Measurements from ENCODE around the gene DOLPP1.
"Not testable (repeated sequence)": the region's sequence is repeated elsewhere in the genome, so short reads cannot be mapped to it uniquely, and the experiment has no call there.

Gene DOLPP1

DNA sequence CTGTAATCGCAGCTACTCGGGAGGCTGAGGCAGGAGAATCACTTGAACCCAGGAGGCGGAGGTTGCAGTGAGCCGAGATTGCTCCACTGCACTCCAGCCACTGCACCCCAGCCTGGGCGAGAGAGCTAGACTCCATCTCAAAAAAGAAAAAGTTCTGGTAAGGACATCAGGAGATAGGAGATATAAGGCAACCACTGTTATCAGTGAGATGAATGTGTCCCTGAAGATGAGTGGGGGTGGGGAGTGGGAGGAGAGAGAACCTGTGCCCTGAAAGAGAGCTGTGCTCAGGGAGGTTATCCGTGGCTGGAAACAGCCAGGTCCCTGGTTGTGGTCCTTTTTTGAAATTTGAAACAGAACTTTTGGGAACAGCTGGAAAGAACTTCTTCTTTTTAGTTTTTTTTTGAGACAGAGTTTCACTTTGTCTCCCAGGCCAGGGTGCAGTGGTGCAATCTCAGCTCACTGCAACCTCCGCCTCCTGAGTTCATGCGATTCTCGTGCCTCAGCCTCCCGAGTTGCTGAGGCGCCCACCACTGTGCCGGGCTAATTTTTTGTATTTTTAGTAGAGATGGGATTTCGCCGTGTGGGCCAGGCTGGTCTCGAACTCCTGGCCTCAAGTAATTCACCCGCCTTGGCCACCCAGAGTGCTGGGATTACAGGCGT lies 32.9 kb downstream of the DOLPP1 start:
- no peak for DNase-seq

DNA sequence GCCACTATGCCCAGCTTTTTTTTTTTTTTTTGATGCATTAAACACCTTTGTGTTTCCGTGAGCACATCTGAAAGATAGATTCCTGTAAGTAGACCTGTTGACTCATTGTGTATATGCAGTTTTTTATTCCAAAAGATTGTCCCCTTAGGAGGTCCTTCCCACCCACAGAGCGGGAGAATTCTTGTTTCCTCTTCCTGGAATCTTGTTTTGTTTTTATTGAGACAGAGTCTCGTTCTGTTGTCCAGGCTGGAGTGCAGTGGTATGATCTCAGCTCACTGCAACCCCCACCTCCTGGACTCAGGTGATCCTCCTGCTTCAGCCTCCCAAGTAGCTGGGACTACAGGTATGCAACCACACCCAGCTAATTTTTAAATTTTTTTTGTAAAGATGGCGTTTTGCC lies 37.9 kb downstream of the DOLPP1 start:
- no peak for DNase-seq

DNA sequence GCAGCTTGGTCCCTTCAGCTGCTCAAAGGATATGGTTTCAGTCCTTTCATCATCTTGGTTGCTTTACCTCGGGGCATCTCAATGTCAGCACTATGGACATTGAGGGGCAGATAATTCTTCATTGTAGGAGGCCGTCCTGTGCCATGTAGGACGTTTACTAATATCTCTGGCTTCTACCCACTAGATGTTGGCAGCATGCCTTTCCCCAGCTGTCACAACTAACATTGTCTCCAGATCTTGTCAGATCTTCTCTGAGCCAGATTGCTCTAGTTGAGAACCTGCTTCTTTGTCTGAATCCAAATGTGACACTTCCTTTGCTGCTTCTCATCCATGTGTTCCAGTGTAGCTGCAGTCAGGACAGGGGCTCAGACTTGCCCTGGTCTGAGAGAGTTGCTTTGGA lies 40.6 kb downstream of the DOLPP1 start:
- peak; percentile 34 to 39 for DNase-seq

DNA sequence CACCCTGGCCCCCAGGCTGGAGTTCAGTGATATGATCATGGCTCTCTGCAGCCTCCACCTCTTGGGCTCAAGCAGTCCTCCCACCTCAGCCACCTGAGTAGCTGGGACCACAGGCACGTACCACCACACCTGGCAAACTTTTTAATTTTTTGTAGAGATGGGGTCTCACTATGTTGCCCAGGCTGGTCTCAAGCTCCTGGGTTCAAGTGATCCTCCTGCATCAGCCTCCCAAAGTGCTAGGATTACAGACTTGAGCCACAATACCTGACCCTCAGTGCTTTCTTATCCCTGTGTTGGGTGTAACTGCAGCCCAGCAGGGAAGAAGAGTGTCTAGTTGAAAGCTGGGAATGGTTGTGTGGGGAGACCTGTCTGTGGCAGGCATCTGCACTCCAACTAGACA lies 41.2 kb downstream of the DOLPP1 start:
- DNase-seq, result no peak

GRCh38 chr9:129122976-129123375 lies 42.1 kb downstream of the DOLPP1 start:
- DNase-seq, result not testable (repeated sequence)

DNA sequence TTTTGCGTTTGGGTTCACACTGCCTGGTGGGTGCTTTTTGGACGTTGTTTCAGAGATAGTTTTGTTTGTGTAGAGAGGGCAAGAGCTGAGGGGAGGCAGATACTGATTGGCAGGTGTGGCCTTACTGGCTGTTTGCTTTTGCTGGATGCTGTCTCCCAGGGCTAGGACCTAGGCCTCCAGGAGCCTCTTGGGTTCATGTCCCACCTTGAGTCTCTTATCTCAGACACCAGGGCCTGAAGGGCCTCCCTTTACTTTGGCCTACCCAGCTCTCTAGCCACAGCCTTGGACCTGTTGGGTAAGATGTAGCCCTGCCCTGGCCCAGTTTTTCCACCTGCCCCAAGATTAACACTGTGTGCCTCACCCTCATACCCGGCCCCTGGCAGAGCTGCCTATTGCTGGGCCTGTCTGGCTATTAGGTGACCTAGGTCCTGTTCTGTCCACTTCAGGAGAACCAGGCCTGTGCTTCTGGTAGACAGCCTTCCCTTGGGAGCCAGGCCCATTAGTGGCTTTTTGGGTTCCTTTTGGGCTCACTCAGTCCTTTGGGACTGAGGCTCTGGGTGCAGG lies 43.7 kb downstream of the DOLPP1 start:
- no peak for DNase-seq

DNA sequence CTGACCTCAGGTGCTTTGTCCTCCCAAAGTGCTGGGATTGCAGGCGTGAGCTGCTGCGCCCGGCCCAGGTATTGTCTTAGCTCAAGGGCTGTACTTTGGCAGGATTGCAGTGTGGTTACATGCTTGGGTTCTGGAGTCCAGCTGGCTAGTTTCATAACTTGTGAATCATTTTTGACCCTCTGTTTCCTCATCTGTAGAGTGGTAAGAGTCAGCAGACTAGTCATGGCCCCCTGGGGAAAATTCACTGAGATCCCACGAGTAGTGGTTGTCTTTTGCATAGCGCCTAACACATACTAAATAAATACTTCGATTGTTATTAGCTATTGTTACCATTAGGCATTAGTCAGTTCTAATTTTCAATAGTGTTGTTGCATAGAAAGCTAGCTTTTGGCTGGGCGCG lies 44.6 kb downstream of the DOLPP1 start:
- no peak for DNase-seq

DNA sequence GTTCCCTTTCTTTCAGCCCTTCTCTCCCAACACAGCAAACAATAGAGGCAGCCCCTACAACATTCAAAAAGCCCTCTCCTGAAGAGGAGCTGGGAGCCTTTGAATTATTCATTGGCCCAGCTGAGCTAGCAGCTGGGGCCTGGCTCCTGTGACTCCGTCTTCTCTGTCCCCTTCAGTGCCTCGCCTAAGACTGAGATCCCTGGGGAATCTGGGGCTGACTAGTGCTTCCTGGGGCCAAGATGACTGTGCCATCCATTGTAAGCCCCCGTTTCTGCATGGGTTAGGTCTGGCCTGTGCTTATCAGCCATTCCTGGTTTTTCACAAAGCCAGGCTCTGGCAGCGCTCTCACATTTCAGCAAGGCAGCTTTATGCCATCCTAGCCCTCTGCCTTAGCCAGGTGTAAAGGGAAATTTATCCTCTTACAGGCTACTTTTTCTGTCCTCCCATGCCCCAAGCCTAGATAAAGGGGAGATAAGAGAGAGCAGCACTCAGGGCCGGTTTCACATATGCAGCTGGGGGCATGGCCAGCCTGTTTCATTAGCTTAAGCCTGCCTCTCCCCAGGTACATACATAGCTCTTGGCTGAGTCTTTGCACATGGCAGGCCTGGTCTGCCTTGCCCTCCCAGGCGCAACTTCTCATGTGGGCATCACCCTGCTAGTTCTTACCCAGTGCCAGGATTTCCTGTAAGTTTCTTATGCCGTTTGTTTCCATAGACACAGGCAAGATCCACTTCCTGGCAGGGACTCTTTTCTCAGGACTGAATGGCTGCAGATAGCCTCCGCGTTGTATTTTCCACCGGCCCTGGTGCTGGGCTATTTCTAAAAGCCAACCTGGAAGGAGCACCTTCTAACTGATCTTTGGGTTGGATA lies 46.1 kb downstream of the DOLPP1 start:
- peak in 1 of 2 donors; percentile 18 for DNase-seq

DNA sequence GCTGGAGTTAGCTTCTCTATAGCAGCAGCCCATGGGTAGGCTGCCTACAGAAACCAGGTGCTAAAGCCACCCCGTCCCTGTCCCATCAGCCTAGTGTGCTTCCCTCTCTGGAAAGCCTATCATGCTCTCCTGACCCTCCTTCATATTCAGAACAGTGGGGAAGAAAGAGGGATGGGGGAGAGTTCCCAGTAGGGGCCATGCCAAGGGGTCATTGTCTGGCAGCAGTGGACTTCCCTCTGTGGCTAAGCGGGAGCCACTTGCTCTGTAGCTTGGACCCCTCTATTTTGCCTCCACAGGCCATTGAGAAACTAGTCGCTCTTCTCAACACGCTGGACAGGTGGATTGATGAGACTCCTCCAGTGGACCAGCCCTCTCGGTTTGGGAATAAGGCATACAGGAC lies 47.8 kb downstream of the DOLPP1 start:
- DNase-seq, result no peak

DNA sequence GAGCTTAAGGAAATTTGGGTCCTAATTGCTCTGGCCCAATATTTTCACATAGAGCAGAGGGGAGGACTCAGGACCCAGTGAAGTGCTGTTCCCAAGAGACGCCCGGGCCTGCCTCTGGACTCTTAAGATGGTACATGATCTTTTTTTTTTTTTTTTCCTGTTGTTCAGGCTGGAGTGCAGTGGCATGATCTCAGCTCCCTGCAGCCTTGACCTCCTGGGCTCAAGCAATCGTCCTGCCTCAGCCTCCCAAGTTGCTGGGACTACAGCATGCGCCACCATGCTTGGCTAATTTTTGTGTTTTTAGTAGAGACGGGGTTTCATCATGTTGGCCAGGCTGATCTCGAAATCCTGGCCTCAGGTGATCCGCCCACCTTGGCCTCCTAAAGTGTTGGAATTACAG lies 49.4 kb downstream of the DOLPP1 start:
- DNase-seq, result not testable (repeated sequence)

GRCh38 chr9:129130791-129131190 lies 49.9 kb downstream of the DOLPP1 start:
- no peak for DNase-seq

DNA sequence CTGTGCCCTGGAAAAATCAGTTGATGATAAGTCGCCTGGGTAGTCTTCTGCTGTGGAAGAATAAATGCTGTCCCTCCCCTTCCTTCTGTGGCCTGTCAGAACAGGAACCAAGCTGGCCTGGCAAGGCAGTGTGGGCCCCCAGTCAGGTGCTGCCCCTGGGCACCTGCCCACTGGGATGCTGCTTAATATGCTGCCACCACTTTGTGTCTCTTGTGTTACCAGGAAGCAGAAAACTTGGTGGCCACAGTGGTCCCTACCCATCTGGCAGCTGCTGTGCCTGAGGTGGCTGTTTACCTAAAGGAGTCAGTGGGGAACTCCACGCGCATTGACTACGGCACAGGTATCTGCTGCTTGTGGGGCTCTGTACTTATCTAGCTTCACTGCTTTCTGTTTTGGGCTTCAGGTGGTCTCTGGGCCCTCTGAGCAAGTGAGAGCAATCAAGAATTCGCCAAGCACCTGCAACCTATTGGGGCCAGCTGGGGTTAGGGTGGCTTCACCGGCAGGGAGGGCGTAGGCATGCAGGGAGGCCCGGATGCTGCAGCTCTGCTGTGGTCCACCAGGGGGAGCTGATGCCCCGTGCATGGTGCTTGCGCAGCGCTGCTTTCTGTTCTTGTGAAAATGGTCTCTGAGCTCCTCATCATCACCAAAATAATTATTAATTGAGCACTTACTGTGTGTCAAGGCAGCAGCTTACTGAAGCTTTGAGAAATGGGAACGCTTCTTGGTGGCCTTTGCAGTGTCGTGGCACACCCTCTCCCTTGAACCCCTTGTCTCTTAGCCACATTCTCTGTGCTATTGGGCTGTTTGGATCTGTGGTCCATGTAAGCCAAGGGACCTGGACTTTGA lies 50.6 kb downstream of the DOLPP1 start:
- peak; percentile 53 to 55 for DNase-seq

- DNase-seq, result no peak
Measured at GRCh38 chr9:129133082-129133481, 52.2 kb downstream of the DOLPP1 start.

GRCh38 chr9:129135476-129135875 lies 54.6 kb downstream of the DOLPP1 start:
- no peak for DNase-seq

- DNase-seq, result no peak
Measured at GRCh38 chr9:129136446-129137035, 55.6 kb downstream of the DOLPP1 start.

GRCh38 chr9:129137292-129138143 lies 56.6 kb downstream of the DOLPP1 start:
- DNase-seq, result no peak

DNA sequence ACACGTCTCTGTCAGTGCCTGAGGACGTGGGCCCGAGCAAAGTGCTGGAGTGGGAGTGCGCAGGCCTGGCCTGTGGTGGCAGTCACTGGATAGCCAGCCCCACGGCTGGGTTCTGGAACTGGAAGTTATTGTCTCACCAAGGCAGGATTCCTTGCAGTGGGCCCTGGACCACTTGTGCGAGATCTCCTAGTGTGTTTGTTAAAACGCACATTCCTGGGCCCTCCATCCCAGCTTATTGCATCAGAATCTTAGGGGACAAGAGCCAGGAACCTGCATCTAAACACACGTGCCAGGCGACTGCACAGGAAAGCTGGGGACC lies 57.2 kb downstream of the DOLPP1 start:
- DNase-seq, result no peak

GRCh38 chr9:129138476-129139232 lies 57.7 kb downstream of the DOLPP1 start:
- no peak for DNase-seq

DNA sequence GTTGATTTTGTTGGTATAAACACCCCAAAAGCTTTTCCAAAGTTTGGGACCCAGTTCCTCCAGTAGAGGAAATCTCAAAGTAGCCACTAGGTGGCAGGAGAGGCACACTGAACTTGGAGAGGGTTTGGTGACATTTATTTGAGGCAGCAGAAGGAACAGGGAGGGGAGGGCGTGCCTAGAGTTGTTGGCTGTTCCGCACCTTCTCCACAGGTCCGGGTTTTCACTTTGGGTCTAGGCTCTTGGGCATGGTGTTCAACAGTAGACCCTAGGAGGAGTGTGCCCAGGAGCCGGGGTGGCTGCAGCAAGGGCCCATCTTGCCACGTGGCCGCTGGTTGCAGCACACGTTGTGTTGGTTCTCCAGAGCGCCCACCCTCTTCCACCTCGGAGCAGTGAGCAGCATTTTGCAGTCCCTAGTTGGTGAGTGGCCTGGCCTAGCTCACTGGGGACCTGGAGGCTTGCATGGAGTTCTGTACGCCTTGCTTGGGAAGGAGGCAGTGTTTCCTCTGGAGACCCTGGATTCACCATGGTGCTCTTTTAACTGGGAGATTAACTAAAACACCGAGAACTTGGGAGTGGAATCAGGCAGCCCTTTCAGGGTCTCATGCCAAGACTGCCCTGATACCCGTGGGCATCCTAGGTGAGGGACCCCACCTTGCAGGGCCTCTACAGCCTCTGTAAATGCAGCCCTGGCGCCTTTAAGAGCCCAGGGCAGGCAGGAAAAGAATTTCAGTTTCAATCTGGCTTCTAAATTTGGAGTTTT lies 58.5 kb downstream of the DOLPP1 start:
- DNase-seq, result peak; percentile 70 to 87

- DNase-seq, result peak; percentile 86 to 91
Measured at GRCh38 chr9:129139993-129140396, 59.1 kb downstream of the DOLPP1 start.

Data from hippocampal formation (tissue), 2 donors.